ENCODE data around the gene PLS3.

PLS3 gene

DNA sequence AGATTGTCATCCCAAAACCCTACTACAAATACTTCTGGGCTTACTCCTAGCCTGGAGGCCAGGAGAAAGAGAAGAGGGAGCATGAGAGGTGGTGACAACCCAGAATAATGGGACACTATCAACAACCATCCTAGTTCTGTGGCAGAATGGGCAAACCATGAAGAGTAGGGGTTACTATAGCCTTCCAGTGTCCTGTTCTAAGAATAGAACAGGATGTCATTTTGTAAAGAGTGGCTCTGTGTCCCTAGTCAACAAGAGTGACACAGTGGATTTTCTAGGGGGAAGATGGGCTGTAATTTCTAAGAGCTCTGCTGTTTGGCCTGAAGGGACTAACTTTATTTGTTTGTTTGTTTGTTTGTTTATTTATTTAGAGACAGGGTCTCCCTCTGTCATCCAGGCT, 136.0 kb downstream of the PLS3 start:
- DNase-seq: no peak

DNA sequence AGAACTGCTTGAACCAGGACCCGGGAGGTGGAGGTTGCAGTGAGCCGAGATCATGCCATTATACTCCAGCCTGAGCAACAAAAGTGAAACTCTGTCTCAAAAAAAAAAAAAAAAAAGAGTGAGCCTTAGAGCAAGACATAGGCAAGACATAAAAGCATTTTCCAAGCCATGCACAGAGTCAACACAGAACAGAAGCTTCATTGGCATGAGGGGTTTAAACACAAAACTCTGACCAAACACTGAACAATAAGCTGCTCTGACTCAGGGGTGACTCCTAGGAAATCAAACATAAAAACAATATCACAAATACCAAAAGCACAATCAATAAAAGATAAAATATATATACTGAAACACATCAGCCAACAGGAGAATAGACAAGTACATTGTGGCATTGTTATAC, 136.8 kb downstream of the PLS3 start:
- DNase-seq: no peak

All from stimulated activated naive CD4-positive, alpha-beta T cell treated with Interleukin-2 at 50 U/mL for 16 hours (primary cell).